Stimulated activated naive CD4-positive, alpha-beta T cell treated with Interleukin-2 at 50 U/mL for 16 hours (primary cell): ENCODE data around the gene CDH8.

Experiments
- DNase-seq: peaks from one replicate; lab custom pipeline; 2025; lab: John Stamatoyannopoulos, UW

CDH8 gene

GRCh38 chr16:61616088-61616487 lies 420.1 kb downstream of the CDH8 start:
- DNase-seq, result no peak

DNA sequence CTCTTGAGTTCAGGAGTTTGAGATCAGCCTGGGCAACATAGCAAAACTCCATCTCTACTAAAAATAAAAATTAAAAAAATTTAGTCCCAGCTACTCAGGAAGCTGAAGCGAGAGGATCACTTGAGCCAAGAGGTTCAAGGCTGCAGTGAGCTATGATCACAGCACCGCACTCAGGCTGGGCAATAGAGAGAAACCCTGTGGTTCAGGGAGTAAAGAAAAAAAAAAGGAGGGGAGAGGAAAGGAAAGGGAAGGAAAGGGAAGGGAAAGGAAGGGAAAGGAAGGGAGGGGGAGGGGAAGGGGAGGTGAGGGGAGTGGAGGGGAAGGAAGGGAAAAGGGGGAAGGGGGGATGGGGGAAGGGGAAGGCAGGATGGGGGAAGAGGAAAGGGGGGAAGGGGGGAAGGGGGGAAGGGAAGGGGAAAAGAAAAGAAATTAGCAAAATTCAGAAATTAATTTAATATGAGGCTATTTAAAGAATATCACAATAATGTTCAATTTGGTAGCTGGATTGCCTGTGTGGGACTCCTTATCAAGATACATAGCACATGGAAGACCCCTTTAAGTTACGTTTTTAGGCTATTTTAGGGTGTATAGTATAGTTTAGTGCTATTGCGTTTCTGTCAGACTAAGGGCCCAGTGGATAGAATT lies 424.3 kb downstream of the CDH8 start:
- no peak for DNase-seq

- no peak for DNase-seq
These were observed 429.7 kb downstream of the CDH8 start for GRCh38 chr16:61606581-61606980.
